NCI-H1930 (cell line): ENCODE data around the gene MLLT6.
A peak's percentile ranks its signal among the peaks of the same experiment; 100 is the strongest.

Experiments
- DNase-seq, 2 experiments: peaks; one replicate each; lab custom pipeline; 2025; lab: John Stamatoyannopoulos, UW

The MLLT6 gene

DNA sequence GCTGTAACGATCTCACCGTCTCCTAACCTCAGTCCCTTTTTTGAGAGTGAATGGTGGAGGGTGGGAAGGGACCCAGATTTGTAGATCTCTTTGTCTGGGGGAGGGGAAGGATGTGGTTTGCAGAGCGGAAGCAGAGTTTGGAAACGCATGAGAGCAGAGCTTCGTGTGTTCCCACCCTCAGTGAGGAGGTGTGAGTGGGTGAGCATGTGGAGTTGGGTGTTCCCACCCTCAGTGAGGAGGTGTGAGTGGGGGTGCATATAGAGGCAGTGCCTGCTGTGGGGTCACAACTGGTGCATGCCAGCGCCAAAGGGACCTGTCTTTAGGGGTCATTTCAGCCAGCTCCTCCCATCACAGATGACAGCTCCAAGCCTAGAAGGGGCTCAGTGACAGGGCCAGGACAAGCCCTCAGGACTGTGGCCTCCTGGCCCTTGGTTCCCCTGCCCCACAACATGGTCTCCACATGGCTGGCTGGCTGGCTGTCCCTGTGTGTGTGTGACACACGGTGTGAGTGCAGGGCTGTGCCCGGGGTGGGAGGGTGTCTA lies 23.3 kb downstream of the MLLT6 start:
- DNase-seq: no peak

DNA sequence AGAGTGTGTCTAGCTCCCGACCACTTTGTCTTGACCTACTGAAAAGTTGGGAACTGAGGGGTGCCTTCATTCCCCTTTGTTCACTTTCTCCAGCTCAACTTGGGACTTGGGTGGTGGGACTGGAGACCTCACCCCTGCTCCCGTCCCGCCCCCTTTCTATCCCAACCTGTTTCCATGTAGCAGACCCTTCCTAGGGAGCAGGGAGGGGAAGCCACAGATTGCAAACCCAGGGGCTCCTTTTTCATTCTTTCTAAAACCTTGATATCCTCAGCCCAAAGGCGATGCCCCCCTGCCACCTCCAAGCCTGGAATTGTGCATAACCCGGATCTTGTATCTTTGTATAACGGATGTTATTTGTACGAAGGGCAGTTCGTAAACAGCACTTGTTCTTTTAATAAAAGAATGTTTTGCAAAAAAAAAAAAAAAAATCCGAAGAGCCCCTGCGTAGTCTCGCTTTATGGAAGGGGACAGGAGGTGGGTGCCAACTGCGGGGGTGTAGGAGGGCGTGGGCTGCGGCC lies 24.4 kb downstream of the MLLT6 start:
- DNase-seq: no peak

DNA sequence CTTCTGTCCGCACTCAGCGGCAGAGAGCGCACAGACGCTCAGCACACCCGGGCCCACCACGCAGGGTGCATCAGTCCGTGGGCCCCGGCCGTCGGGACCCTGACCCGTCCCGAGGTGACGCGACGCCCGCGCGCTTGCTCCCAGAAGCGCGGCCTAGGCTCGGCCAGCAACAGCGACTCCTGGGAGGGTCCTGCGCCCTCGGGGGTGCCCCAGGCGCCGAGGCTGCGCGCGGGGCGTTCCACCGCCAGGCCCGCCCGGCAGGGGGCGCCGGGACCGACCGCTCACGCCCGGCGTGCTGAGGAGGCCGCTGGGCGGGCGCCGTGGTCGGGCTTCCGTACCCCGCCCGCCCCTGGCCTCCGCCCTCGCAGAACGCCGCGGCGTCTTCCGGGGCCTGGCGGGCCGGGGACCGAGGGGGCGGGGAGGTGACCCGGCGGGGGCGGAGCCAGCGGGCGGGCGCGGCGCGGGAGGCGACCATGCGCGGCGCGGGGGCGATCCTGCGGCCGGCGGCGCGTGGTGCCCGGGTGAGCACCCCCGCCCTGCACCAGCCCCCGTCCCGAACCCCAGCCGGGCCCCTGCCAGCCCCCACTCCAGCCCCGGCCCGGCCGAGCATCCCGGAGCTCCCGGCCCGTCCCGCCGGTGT lies 24.9 kb downstream of the MLLT6 start, which contains the start of gene CISD3:
TSS of gene CISD3 (plus strand) at position 456 of the 640 bp plus-strand sequence. CDS start at position 474, 18 bp downstream.
- DNase-seq: peak; percentile 72 to 90

DNA sequence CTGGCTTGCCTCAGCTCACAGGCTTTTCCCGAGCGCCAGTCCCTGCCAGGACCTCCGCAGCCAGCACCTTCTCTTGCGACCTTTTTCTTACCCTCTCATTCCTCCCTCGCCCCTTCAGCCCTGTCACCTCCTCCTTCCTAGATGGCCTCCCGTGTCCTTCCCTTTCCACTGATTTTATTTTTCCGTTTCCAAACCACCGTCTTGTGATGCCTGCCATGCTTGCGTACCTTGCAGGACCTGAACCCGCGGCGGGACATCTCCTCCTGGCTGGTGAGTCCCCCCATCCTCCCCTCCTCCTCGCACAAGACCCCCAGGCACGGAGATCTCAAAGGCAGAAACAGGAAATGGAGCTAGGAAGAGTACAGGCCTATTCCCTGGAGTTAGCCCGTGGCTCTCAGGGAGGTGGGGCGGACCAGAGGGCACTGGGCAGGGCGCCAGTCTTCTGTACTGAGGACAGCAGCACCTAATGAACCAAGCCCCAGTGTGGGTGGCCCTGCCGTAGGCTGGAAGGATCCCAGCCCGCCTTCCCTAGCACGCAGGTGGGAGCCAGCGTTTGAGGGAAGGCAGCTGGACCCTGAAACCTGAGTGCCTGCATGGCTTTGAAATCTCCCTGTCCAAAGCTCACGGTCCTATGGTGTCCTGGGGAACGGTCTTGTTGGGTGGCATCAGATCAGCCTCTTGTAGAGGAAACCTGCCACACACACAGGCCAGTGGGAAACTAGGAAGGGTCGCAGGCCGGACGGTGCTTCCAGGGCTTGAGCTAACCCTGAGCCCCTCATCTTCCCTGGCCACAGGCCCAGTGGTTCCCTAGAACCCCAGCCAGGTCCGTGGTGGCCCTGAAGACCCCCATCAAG lies 25.7 kb downstream of the MLLT6 start:
- DNase-seq: no peak

DNA sequence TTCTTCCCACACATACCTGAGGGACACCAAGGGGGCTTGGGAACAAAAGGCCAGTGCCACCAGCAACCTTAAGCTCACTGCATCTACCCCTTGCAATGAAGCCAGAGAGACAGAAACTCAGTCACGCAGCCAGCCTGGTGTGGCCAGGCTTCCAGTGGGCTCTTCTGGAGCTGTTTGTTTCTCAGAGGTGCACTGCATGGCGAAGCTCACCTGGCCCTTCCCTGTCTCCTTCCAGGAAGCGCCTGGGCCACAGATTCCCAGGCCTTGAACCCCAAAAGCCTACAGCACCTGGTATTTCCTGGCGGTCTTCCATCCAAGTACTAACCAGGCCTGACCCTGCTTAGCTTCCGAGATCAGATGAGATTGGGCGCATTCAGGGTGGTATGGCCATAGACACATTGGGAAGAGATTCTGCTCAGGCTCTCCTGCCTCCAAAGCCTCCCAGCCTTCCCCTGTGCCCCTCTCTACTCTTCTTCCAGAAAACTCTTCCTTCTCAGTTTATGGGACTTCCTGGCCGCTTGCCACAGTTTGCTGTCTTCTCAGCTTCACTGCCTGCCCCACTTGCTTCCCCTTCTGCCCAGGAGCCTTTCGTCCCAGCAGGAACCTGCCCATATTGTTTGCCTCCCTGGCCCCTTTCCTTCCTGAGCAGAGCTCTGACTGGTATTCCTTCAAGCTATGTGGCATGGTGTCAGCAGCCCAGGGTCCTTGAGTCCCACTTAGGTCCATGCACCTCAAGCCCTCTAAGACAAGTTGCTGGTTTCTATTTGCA lies 26.6 kb downstream of the MLLT6 start:
- no peak for DNase-seq

DNA sequence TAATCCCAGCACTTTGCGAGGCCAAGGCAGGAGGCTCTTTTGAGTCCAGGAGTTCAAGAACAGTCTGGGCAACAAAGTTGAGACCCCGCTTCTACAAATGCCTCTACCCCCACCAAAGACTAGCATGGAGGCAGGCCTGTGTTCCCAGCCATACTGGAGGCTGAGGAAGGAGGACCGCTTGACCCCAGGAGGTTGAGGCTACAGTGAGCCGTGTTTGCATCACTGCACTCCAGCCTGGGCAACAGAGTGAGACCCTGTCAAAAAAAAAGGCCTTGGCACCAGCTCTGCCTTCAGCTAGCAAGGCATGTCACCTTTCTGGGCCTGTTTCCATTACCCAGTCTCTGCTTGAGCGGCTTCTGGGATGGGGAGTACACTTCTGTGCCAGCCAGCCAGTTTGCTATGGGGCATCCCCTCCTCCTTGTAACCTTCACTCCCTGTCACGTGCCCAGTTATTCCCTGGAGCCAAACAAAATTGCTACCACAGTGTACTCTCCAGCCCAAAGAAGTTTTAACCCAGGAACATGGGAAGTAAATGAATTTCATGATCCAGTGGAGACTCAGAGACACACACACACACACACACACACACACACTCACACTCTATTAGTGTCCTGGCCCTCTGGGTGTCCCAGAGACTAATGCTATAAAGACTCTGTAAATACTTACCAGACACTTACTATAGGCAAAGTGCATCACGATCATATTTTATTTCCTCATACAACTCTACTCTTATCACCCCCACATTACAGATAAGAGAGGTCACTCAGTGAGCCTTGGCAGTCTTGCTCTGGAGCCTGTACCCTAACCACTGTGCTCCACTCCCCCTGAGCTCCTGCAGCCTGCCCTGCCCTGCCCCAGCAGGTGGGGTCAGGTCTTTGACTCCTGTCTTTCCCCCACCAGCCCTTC lies 27.6 kb downstream of the MLLT6 start:
- DNase-seq: no peak

DNA sequence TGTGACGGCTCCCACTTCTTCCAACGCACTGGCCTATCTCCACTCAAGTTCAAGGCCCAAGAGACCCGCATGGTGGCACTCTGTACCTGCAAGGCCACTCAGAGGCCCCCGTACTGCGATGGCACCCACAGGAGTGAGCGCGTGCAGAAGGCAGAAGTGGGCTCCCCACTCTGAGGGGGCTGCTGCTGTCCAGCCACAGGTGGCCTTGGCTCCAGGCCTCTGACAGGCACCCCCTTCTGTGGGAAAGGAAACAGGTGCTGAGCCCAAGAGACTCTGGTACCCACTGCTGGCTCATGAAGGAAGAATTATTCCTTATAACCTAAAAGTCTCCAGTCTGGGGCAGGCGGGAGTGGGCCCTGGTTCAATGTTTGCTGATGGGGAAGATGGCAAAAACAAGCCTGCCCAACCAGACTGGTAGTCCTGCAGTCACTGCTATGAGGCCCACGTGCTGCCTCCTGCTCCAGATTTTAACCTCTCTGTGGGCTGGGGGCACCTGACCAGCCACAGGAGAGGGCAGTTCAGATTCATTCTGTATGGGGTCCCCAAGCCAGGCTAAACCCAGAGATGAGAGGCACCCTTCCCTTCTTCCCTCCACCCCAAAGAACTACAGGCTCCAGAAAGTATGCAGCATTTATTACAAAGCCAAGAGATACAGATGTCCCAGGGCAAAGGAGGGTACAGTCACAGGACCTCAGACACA lies 28.4 kb downstream of the MLLT6 start:
- DNase-seq: no peak

DNA sequence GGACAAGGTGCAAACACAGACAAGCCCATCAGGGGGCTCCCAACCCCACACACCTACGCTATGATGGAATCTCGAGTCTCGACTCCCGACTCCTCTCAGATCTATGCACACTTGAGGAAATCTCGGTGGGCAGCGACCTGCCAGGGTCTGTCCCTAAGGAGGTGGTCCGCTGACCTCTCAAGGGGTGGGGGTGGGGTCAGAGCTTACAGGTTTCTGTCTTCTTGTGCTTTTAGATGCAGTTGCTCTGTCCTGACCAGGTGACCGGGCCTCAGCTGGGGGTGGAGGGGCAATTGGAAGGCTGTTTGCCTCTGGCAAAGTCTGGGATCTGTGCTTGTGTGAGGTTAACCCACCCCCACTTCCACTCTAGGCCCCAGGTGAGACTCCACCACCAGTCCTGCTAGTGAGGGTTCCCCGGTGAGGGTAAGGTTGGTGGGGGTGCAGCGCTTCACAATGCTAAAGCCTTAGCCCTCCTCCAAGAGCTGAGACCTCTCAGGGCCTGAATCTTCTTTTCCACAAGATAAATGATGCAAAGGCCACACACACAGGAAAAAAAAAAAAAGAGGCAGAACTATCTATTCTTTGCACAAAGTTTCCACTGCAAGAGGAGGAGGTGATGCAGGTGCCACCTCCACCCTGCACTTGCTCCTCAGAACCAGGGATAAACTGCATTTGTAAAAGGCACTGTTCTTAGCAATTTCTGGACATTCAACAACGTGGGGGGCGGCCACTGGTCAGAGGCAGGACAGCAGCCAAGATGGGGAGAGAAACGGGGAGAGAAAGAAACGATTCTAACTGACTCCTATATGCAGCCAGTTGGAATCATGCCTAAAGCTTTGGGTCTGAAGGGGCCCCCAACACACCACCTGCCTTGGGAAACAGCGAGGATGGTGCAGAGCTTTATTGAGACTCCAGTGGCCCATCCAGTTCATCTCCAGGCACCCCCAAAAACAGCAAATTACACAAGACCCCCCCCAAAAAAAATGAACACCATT lies 29.2 kb downstream of the MLLT6 start:
- DNase-seq: no peak

DNA sequence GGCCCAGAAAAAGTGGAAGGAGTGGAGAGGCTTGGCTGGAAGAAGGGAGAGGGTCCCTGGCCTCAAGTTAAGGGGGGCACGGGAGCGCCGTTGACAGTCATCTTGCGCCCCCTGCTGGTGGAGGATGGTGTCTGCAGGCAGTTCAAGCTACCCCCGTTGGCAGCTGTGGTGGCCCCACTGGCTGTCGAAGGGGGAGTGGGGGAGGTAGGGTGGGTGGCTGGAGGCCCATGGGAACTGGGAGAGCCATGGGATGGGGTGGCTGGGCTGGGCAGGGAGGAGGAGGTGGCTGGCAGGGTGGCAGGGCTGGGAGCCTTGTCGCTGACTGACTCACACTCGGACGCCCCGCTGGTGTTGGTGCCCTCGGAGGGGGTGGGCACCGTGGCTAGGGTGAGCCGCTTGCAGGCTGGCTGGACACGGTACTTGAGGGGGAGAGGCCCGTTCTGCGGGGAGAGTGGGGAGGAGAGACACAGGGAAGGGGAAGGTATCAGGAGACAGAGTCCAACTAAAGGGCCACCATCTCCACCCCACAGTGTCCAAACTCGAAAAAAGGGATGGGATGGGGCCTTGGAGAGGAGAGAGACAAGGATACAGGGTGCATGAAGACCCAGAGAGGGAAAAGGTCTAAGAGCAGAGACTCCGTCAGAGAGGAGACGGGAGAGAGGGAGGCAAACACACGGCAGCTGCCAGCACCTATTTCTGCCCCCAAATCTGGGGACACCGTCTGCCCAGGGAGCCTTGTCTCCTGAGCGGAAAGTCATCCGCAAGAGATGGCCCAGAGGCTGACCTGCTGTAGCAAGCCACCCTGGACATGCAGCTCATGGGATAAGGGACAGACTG lies 30.3 kb downstream of the MLLT6 start:
- peak; percentile 41 to 61 for DNase-seq

DNA sequence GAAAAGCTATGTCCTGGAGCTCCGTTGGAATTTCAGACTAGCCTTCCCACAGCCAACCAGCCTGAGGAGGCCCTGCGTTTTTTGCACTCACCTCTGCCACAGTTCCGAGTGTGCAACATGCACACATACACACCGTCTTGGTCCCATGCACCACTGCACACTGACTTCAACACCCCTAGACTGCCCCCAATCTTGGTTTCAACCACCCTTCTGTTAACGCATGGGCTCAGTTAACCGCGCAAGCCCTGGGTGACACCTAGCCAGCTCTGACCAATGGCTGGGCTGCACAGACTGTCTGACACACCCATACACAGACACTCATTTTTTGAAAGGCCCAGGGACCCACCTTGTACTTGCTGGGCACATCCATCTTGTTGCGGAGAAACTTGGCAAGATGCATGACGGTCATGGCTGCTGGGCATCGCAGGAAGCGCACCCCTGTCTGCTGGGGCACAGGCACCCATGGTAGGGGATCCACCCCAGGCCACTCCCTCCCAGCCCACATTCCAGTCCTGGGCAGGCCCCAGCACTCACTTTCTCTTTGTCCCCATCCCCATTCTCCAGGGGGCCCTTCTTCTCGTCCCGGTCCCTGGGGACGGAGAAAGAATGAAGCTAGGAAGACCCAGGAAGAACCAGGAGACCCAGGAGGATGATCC lies 33.1 kb downstream of the MLLT6 start:
- no peak for DNase-seq

DNA sequence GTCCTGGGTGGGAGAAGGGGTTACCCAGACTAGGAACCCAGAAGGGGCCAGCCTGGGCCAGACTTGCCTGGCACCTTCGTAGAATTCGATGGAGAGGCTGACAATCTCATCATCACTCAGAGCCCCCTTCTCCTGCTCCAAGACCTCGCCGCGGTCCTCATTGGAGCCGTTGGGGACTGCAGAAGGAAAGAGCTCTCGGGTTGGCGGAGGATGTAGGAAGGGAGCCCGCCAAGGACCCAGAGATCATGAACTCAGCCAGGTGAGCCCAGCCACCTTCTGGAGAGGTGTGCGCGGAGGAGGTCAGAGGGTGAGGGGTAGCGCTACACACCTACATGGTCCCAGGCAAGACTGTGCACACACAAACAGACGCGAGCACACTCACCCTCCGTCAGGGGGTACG lies 33.6 kb downstream of the MLLT6 start:
- no peak for DNase-seq

DNA sequence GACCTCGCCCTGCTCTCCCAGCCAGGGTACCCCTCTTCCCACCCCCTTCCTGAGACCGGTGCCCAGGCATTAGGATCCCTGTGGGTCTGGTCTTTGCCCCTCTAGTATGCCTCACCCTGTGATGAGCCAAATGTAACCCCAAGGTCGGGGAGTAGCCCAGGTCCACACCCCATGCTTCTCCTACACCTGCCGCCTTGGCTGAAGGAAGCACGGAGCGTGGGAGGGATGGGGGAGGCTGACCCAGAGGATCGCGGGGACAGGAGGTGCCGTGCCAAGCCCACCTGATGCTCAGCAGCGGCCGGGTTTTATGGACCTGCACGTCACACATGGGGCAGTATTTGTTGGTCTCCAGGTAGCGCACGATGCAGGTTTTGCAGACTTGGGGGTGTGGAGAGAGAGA lies 34.2 kb downstream of the MLLT6 start:
- DNase-seq: no peak

DNA sequence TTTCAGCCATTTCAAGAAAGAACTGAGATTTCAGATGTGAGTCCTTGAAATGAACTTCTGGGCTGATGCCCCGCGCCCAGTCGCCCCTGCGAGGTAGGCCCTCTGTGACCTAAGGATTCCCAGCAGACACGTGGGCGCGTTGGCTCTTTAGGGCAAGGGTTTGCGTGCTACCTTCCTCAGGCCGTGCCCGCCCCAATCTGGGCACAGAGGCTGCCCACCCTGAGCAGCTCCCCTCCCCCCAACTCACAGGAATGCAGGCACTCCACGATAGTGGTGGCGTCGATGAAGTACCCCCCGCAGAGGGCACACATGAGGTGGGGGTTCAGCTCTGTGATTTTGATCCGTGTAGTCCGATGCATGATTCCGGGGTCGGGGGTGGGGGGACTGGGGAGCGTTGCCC lies 35.0 kb downstream of the MLLT6 start:
- no peak for DNase-seq

DNA sequence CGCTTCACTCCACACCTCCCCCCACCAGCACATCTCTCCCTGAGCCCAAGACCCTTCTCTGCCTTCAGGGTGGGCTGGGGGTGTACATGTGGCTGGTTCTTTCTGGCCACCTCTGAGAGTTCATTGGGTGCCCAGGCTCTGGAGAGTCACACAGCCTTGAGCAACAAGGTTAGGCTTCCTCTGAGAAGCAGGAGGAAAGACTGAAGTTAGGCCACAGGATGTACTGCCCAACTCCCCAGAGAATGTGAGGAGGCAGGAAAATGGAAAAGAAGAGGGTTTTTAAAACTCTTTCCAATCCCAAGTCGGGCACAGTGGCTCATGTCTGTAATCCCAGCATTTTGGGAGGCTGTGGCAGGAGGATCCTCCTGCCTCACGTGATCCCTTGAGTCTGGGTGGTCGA lies 35.7 kb downstream of the MLLT6 start:
- no peak for DNase-seq

DNA sequence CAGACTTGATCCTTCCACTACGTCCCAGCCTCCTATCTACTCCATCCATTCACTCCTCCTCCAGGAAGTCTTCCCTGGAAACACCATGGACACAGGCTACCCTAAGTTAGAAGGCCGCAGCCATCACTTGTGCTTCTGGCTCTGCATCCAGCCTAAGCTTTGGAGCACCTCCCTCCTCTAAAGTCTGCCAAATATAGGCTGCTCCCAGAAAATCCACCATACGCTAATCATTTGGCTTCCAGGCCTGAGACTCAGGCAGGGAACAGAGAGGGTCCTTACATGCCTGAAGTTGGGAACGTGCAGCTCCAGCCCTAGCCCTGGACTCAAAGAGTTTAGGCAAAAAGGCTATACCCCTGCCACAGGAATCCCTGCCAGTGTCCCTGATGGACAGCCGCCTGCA lies 36.4 kb downstream of the MLLT6 start:
- DNase-seq: no peak

DNA sequence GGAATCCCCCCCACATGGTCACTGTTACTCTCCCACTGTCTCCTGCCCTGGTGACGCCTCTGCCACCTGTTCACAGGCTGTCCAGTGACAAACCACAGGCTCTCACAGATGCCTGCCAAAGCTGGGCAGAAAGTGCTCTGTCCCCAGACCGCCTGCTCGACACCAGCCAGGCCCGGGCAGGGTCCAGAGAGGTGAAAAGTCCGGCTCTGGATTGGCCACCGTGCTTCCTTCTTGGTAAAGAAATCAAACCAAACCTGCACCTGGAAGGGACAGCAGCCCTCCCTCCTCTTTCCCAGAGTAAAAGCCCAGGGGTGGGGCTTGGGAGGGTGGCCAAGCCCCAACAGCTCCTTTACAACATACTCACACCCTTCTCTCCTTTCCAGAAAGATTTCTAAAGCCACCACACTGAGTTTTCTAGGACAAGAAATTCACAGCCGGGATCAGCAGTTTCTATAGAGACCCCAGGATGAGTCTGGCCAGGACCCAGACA lies 36.9 kb downstream of the MLLT6 start:
- DNase-seq: no peak

DNA sequence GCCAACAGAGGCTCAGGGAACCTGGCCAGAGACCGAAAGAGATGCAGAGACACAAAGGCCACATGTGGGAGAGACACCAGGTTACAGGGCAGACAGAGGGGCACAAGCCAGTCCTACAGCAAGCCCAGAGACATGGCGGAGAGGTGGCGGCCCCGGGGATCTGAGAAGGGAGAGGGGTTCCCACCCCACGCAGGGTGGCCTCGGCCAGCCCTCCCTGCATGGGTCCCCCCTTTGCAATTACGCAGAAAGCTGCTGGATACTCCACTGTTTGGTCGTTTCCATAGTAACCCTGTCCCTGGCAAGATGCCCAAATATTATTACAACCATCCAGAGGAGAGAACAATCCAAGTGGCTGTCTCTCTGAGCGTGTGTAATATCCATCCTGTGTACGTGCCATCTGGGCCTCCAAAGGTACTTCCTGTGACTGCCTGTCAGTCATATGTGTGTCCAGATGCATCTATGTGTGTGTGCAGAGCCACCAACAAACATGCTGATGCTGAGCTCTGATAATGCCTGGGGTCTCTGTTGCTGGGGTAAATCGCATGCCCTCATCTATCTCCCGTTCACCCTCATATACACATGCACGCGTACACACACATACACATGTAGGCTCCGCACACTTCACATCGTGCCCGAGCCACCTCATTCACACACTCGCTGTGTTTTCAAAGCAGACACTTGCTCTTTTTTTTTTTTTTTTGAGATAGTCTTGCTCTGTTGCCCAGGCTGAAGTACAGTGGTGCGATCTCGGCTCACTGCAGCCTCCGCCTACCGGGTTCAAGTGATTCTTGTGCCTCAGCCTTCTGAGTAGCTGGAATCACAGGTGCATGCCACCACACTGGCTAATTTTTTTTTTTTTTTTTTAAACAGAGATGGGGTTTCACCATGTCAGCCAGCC lies 37.6 kb downstream of the MLLT6 start:
- DNase-seq: no peak
